ENCODE results near the gene SRRM2.

SRRM2 gene

DNA sequence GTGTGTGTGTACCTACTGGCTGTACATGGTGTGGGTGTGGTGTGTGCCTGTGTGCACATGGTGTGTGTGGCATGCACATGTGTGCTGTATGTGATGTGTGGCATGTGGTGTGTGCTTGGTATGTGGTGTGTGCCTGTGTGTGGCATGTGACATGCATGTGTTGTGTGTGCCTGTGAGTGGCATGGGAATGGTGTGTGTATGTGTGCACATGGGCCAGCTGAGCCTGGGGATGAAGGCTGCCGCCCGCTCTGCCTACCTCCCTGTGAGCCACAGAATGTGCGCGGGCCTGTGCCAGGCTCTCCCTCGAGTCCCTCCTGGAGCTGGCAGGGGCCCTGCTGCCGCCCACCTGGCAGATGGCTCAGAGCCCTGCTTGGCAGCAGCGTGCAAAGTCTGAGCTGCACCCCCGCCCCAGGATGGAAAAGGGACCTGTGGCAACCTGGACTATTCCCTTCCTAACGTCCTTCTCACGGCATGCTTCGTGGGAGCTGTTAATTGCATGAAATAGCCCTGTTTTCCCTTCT lies 41.7 kb upstream of the SRRM2 start:
- no peak for DNase-seq (ENCODE audit: low read depth)
- H3K4me3 ChIP-seq (replicated peaks; ENCODE audit: low read depth, low read length) = no peak overlapping the region
- TF ChIP-seq CTCF (IDR thresholded peaks at IDR 0.05; ENCODE audit: low read length, missing control alignments) = no peak

DNA sequence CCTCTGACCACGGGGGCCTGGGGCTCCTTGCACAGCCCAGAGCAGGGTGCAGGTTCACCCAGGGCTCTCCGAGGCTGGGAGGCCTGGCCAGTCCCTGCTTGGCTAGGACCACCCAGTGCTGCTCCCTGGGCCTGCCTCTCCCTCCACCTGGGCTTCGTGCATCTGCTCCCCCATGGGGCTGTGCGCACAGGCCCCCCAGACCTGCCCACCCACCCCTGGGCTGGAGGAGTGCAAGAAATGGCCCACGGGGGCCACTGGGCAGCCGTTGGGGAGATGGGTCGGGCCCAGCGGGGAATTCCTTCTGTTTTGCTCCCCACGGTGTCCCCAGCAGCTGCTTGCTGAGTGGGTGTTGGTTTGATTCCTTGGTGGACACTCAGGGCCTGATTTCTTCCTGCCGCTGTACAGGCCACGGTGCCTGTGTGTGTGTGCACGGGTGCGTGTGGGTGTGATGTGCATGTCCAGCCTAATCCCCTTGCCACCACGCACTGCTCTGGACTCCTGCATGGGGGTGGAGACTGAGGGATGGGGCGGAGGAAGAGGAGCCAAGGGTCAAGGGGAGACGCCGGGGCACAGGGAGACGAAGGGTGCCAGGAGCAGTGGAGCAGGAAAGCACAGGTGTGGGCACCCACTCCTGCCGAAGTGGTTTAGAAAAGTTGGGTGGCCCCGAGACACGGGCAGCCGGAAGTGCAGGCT lies 40.9 kb upstream of the SRRM2 start:
- no peak for DNase-seq (ENCODE audit: low read depth)
- TF ChIP-seq CTCF (IDR thresholded peaks at IDR 0.05; ENCODE audit: low read length, missing control alignments) = no peak
- H3K4me3 ChIP-seq (replicated peaks; ENCODE audit: low read depth, low read length) = no peak overlapping the region

- no peak overlapping the region for H3K4me3 ChIP-seq (replicated peaks; ENCODE audit: low read depth, low read length)
- no peak for TF ChIP-seq CTCF (IDR thresholded peaks at IDR 0.05; ENCODE audit: low read length, missing control alignments)
- no peak for DNase-seq (ENCODE audit: low read depth)
Observed at GRCh38 chr16:2712063-2712441, 40.4 kb upstream of the SRRM2 start.

DNA sequence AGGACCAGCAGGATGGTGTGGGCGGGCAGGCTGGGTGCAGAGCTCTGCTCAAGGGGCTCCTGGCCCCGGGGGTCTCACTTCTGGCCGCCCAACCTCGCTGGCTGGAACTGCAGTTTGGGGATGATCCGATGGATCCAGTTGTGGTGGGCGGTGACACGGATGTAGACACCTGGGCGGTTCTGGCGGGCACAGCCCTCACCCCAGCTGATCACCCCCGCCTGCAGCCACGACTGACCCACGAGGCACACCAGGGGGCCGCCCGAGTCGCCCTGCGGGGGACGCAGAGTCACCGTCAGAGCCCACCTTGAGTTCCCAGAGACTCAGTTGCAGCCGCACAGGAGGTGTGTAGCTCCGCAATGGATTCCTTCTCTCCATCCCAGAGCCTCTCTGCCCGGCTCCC lies 39.9 kb upstream of the SRRM2 start:
- no peak overlapping the region for H3K4me3 ChIP-seq (replicated peaks; ENCODE audit: low read depth, low read length)
- no peak for DNase-seq (ENCODE audit: low read depth)
- no peak for TF ChIP-seq CTCF (IDR thresholded peaks at IDR 0.05; ENCODE audit: low read length, missing control alignments)

GRCh38 chr16:2713523-2713922 lies 38.9 kb upstream of the SRRM2 start:
- DNase-seq (ENCODE audit: low read depth) = no peak
- TF ChIP-seq CTCF (IDR thresholded peaks at IDR 0.05; ENCODE audit: low read length, missing control alignments) = no peak
- no peak overlapping the region for H3K4me3 ChIP-seq (replicated peaks; ENCODE audit: low read depth, low read length)

DNA sequence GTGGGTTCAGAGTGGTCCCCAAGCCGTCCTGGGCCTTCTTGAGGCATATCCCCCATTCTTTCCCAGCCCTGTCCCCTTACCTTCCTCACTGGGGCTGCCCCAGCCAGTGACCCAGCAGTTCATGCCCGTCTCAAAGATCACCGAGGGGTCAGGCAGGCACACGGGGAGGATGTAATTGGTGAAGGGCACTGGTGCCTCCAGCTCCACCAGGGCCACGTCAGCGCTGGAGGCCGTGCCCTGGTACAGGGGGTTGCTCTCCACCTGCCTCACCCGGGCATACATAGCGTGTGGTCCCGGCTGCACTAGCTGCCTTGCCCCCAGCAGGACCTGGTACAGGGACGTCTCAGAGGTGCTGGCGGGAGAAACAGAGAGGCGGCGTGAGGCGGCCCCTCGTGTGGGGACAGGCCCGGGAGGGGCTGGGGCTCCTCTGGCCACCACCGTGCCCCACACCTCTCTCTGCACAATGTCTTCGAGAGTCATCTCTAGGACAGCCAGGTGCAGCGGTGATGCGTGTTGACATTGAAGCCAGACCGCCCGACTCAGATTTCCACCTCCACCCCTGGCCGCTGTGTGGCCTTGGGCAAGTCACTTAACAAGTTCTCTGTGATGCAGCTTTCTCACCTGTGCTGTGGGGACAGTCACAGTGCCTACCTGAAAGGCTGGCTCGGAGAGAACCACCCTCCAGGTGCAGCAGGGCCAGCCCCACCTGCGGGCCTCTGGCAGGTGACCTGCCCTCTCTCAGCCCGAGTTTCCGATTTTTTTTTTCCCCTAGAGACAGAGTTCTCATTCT lies 38.3 kb upstream of the SRRM2 start:
- H3K4me3 ChIP-seq (replicated peaks; ENCODE audit: low read depth, low read length) = no peak overlapping the region
- TF ChIP-seq CTCF (IDR thresholded peaks at IDR 0.05; ENCODE audit: low read length, missing control alignments) = no peak
- DNase-seq (ENCODE audit: low read depth) = no peak

Measured in fibroblast of pulmonary artery (primary cell).